HG02852 (cell line): ENCODE results near the gene SIGLEC8.
"Not testable (repeated sequence)": the region's sequence is repeated elsewhere in the genome, so short reads cannot be mapped to it uniquely, and the experiment has no call there.

Experiments used
- ATAC-seq: cut with Tn5 transposase; IDR thresholded peaks from one replicate; pipeline ENCODE4 v1.9.1; 2021; ENCODE audit warnings: mild to moderate bottlenecking, moderate library complexity; ENCODE audit not compliant: unreplicated experiment

Gene SIGLEC8

GRCh38 chr19:51473009-51473707 lies 14.9 kb upstream of the SIGLEC8 start:
- ATAC-seq, result no peak

- ATAC-seq, result no peak
Measured at GRCh38 chr19:51472607-51473006, 14.4 kb upstream of the SIGLEC8 start.

- no peak for ATAC-seq
Measured at GRCh38 chr19:51471527-51471926, 13.3 kb upstream of the SIGLEC8 start.

- no peak for ATAC-seq
Measured at GRCh38 chr19:51470966-51471365, 12.7 kb upstream of the SIGLEC8 start.

GRCh38 chr19:51469629-51470028 lies 11.4 kb upstream of the SIGLEC8 start:
- ATAC-seq, result no peak

GRCh38 chr19:51469162-51469561 lies 10.9 kb upstream of the SIGLEC8 start:
- ATAC-seq, result no peak

GRCh38 chr19:51468545-51468920 lies 10.3 kb upstream of the SIGLEC8 start:
- ATAC-seq, result no peak

- ATAC-seq, result no peak
Measured at GRCh38 chr19:51467864-51468544, 9.8 kb upstream of the SIGLEC8 start.

GRCh38 chr19:51466723-51467122 lies 8.5 kb upstream of the SIGLEC8 start:
- no peak for ATAC-seq

- ATAC-seq, result not testable (repeated sequence)
Measured at GRCh38 chr19:51463976-51464581, 5.8 kb upstream of the SIGLEC8 start.

GRCh38 chr19:51462681-51463080 lies 4.4 kb upstream of the SIGLEC8 start:
- ATAC-seq, result no peak

- no peak for ATAC-seq
Measured at GRCh38 chr19:51462276-51462675, 4.0 kb upstream of the SIGLEC8 start.

GRCh38 chr19:51461723-51462161 lies 3.5 kb upstream of the SIGLEC8 start:
- no peak for ATAC-seq

- ATAC-seq, result no peak
Measured at GRCh38 chr19:51460164-51460992, 2.1 kb upstream of the SIGLEC8 start.

- ATAC-seq, result no peak
Measured at GRCh38 chr19:51458899-51459505, 748 bp upstream of the SIGLEC8 start.

- no peak for ATAC-seq
Measured at GRCh38 chr19:51457351-51458013, 772 bp downstream of the SIGLEC8 start.

GRCh38 chr19:51456541-51457290 lies 1.5 kb downstream of the SIGLEC8 start:
- no peak for ATAC-seq

- no peak for ATAC-seq
Measured at GRCh38 chr19:51450730-51451307, 7.4 kb downstream of the SIGLEC8 start.

GRCh38 chr19:51448411-51449016 lies 9.7 kb downstream of the SIGLEC8 start:
- no peak for ATAC-seq
